Jurkat, Clone E6-1 (cell line): ENCODE results near the gene CALD1.

Experiments
- DNase-seq: peaks from one replicate; pipeline ENCODE4 v3.0.0-alpha.2; 2011; ENCODE audit warnings: low read depth, low spot score
- H3K4me3 ChIP-seq: 2 replicates; pipeline ENCODE4 v1.5.1; 2011; ENCODE audit warnings: mild to moderate bottlenecking, low read length, control low read depth, moderate library complexity

CALD1 gene

GRCh38 chr7:134783294-134784069, 4.0 kb downstream of the CALD1 start:
- no peak overlapping the region for H3K4me3 ChIP-seq
- no peak for DNase-seq

- H3K4me3 ChIP-seq, result no peak overlapping the region
- DNase-seq, result no peak
These were observed 5.0 kb downstream of the CALD1 start for GRCh38 chr7:134784251-134785049.

- DNase-seq, result no peak
These were observed 6.4 kb downstream of the CALD1 start for GRCh38 chr7:134785842-134786241.

GRCh38 chr7:134787064-134787463, 7.6 kb downstream of the CALD1 start:
- no peak overlapping the region for H3K4me3 ChIP-seq

More at GRCh38 chr7:134785842-134786241, 6.4 kb downstream of the CALD1 start:
- no peak overlapping the region for H3K4me3 ChIP-seq

GRCh38 chr7:134787720-134788119, 8.3 kb downstream of the CALD1 start:
- no peak overlapping the region for H3K4me3 ChIP-seq

More at GRCh38 chr7:134787064-134787463, 7.6 kb downstream of the CALD1 start:
- DNase-seq, result no peak

GRCh38 chr7:134788191-134788590, 8.8 kb downstream of the CALD1 start:
- DNase-seq, result no peak
- no peak overlapping the region for H3K4me3 ChIP-seq

More at GRCh38 chr7:134787720-134788119, 8.3 kb downstream of the CALD1 start:
- no peak for DNase-seq

- no peak for DNase-seq
- no peak overlapping the region for H3K4me3 ChIP-seq
These were observed 10.7 kb downstream of the CALD1 start for GRCh38 chr7:134789967-134790685.

- H3K4me3 ChIP-seq, result no peak overlapping the region
- DNase-seq, result no peak
These were observed 13.5 kb downstream of the CALD1 start for GRCh38 chr7:134792968-134793367.

- H3K4me3 ChIP-seq, result no peak overlapping the region
- no peak for DNase-seq
These were observed 15.8 kb downstream of the CALD1 start for GRCh38 chr7:134795231-134795630.

GRCh38 chr7:134798155-134798554, 18.7 kb downstream of the CALD1 start:
- no peak overlapping the region for H3K4me3 ChIP-seq
- DNase-seq, result no peak

GRCh38 chr7:134799377-134799776, 19.9 kb downstream of the CALD1 start:
- no peak for DNase-seq

GRCh38 chr7:134802762-134803161, 23.3 kb downstream of the CALD1 start:
- no peak for DNase-seq
- no peak overlapping the region for H3K4me3 ChIP-seq

More at GRCh38 chr7:134799377-134799776, 19.9 kb downstream of the CALD1 start:
- no peak overlapping the region for H3K4me3 ChIP-seq

GRCh38 chr7:134804351-134804750, 24.9 kb downstream of the CALD1 start:
- DNase-seq, result no peak
- H3K4me3 ChIP-seq, result no peak overlapping the region

GRCh38 chr7:134804854-134805253, 25.4 kb downstream of the CALD1 start:
- DNase-seq, result no peak
- H3K4me3 ChIP-seq, result no peak overlapping the region

- no peak overlapping the region for H3K4me3 ChIP-seq
- DNase-seq, result no peak
These were observed 26.8 kb downstream of the CALD1 start for GRCh38 chr7:134806197-134806596.

- no peak overlapping the region for H3K4me3 ChIP-seq
- DNase-seq, result no peak
These were observed 30.2 kb downstream of the CALD1 start for GRCh38 chr7:134809616-134810015.

- H3K4me3 ChIP-seq, result no peak overlapping the region
- DNase-seq, result no peak
These were observed 32.3 kb downstream of the CALD1 start for GRCh38 chr7:134811765-134812164.

GRCh38 chr7:134813663-134814396, 34.4 kb downstream of the CALD1 start:
- no peak for DNase-seq
- H3K4me3 ChIP-seq, result no peak overlapping the region
